NCI-H2107 (cell line): ENCODE data around the gene CCDC88B.
"Not testable (repeated sequence)": the region's sequence is repeated elsewhere in the genome, so short reads cannot be mapped to it uniquely, and the experiment has no call there.

ENCODE experiments used
- DNase-seq: peaks from one replicate; lab custom pipeline; 2025; lab: John Stamatoyannopoulos, UW

CCDC88B gene

GRCh38 chr11:64321026-64321425, 19.0 kb upstream of the CCDC88B start:
- no peak for DNase-seq

DNA sequence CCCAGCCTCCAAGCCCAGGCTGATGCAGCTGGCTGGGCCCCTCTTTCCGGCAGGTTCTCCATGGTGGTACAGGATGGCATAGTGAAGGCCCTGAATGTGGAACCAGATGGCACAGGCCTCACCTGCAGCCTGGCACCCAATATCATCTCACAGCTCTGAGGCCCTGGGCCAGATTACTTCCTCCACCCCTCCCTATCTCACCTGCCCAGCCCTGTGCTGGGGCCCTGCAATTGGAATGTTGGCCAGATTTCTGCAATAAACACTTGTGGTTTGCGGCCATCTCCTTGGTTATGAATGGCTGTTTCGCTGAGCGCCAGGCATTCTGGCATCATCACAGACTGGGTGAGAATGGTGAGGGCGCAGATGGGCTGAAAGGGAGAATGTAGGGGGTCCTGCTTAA, 18.5 kb upstream of the CCDC88B start:
- DNase-seq: peak; percentile 43

DNA sequence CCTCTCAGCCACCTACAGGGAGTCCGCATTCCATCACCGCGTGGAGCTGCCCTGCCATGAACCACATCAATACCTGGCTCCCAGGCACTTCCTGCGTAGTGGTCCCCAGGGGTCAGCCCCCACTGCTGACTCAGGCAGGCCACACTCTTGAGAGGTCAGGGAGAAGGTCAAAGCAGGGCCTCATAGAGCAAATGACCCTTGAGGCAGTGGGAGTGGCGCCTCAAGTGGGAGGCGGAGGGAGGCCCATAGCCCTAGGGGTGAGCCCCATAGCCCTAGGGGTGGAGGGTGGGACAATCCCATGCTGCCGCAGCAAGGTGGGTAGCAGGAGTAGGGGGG, 17.1 kb upstream of the CCDC88B start:
- no peak for DNase-seq

DNA sequence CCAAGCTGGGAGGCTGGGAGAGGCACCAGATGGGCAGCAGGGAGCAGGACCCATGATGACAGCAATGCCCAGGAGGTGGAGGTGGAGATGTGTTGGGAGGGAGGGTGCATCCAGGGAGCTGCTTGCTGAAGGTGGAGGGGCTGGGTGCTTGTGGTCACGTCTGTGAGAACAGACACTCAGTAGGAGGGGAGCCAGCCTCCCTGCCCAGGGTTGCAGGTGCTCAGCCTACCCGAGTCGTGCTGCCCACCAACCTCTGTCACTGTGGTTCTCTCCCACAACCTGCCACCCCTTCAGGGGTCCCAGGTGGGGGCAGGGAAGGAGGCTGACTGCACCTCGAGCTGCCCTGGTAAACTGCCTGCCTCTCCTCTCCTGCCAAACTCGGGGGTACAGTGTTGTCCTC, 16.6 kb upstream of the CCDC88B start:
- DNase-seq: no peak

GRCh38 chr11:64323984-64324383, 16.0 kb upstream of the CCDC88B start:
- not testable (repeated sequence) for DNase-seq

DNA sequence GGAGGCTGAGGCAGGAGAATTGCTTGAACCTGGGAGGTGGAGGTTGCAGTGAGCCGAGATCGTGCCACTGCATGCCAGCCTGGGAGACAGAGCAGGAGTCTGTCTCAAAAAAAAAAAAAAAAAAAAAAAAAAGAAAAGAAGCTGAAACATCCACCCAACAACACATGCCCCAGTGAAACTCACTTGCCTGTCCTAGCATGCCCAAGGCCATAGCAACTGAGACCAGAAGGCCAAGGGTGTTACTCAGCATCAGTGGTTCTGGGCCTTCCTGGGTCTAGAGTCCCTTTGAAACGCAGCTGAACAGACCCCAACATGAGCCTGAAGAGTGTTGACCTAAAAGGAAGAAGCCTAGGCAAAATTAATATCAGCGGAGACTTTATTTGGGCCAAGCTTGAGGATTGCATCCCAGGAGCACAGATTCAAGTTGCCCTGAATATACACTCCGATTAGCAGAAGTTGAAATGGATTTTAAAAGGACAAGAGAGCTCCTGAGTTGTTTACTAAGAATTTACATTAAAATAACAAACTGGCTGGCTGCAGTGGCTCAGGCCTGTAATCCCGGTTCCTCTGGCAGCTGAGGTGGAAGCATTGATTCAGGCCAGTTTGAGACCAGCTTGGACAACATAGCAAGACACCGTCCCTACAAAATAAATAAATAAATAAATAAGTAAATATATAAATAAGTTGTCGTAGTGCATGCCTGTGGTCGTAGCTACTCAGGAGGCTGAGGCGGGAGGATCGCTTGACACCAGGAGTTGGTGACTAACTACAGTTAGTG, 15.1 kb upstream of the CCDC88B start:
- no peak for DNase-seq

DNA sequence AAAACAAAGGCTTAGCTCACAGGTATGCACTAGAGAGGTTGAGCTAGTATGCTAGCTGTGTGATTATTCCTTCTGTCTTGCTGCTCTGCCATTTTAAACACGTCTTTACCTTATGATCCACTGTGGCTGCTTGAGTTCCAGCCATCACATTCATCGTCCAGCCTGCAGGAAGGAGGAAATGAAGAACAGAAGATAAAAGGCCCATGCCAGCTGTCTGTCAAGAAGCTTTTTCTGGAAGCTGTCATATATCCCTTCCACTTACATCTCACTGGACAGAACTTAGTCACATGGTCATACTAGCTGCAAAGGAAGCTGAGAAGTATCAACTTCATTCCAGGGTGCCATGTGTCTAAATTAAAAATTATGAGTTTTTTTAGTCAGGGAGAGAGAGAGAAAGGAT, 12.6 kb upstream of the CCDC88B start:
- no peak for DNase-seq

GRCh38 chr11:64327993-64328392, 12.0 kb upstream of the CCDC88B start:
- no peak for DNase-seq

DNA sequence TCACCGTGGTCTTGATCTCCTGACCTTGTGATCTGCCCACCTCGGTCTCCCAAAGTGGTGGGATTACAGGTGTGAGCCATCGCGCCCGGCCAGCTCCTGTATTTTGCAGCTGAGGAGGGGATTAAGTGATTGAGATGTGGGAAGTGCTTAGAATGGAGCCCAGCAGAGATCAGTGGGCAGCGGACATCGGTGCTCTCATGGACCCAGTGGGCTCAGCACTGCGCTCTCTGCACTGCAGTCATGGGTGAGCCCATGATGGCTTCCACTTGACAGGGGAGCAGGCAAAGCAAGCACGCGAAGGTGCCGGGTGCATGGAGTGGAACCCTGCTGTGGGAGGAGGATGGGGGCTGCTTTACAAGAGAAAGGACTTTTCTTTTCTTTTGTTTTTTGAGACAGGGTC, 9.1 kb upstream of the CCDC88B start:
- DNase-seq: no peak

- DNase-seq: no peak
Observed at GRCh38 chr11:64331569-64332371, 8.2 kb upstream of the CCDC88B start.

GRCh38 chr11:64333556-64333955, 6.4 kb upstream of the CCDC88B start:
- no peak for DNase-seq

GRCh38 chr11:64334764-64335735, 5.0 kb upstream of the CCDC88B start:
- peak; percentile 60 for DNase-seq

DNA sequence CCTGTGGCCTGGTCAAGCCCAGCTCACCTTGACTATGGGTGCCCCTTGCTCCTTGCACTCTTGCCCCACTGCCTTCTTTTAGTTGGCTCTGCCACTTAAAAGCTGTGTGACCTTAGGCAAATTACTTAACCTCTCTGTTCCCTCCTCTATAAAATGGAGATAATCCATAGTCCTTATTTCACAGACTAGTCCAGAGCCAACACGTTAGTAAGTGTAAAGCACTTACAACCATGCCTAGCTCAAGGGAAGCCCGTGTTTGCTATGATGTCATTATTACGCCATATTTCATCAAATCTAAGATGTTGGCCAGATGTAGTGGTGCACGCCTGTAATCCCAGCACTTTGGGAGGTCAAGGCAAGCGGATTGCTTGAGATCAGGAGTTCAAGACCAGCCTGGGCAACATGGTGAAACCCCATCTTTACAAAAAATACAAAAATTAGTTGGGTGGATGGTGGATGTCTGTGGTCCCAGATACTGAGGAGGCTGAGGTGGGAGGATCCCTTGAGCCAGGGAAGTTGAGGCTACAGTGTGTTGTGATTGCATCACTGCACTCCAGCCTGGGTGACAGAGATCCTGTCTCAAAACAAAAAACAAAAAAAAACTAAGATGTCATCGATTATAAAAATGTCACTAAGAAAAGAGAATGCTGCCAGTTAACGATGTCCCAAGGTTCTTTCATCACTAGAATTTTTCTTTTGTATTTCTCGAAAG, 2.3 kb upstream of the CCDC88B start:
- DNase-seq: no peak

DNA sequence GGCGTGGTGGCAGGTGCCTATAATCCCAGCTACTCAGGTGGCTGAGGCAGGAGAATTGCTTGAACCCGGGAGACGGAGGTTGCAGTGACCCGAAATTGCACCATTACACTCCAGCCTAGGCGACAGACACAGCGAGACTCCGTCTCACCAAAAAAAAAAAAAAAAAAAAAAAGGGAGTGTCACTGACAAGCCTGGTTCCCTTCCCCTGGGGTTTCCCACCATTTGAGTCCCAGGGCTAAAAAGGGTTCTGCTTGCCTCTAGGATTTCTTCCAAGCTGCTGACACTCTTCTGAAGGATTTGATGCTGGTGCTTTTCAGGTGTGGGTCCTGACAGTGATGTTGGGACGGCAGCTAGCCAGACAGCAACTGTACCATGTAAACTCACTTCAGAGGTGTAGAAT, 1.3 kb upstream of the CCDC88B start:
- DNase-seq: no peak

DNA sequence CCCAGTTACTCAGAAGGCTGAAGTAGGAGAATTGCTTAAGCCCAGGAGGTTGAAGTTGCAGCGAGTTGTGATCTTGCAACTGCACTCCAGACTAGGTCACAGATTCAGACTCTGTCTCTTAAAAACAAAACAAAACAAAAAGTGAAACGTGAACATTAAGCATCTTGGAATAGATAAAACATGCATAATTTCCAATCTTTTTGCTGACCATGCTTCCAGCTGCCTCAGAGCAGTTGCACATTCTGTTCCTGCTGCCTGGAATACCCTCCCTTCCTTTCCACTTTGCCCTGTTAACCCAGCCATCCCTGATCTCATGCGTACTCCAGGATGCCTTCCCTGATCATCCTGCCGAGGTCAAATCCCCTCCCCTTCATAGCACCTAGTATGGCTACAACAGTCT, 718 bp upstream of the CCDC88B start:
- DNase-seq: no peak

DNA sequence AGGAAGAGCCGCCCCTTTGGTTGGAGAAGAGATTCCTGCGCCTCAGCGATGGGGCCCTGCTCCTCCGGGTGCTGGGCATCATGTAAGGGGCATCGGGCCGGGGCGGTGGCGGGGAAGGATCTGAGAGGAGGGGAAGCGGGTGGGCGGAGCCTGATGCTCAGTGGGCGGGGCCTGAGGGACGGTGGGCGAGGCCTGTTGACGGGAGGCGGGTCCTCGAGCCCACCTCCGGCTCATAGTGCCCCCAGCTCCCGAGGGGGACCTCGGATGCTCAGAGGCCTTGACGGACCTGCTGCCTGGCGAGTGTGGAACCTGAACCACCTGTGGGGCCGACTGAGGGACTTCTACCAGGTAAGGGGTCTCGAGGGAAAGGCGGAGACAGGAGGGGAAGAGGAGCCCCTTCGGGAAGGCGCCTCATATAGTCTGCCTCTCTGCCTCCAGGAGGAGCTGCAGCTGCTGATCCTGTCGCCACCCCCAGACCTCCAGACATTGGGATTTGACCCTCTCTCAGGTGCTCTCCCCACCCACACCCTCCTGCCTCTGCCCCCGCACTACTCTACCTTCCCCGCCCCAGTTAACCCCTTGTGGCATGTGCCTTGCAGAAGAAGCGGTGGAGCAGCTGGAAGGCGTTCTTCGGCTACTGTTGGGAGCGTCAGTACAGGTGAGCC, 799 bp downstream of the CCDC88B start:
- no peak for DNase-seq

GRCh38 chr11:64341429-64341828, 1.4 kb downstream of the CCDC88B start:
- no peak for DNase-seq

GRCh38 chr11:64341851-64342791, 2.1 kb downstream of the CCDC88B start:
- peak; percentile 31 for DNase-seq

- DNase-seq: no peak
Observed at GRCh38 chr11:64342869-64343745, 3.1 kb downstream of the CCDC88B start.
